SJSA1 (cell line): ENCODE results near the gene CACTIN. TPM values are rescaled to one million over a fixed set of nuclear protein-coding genes. Genes with fewer than 3 reads are reported as not detected.

Experiments used
- DNase-seq, 2 experiments: peaks; one replicate each; pipeline ENCODE4 v3.0.0-alpha.2; 2015 to 2020; ENCODE audit warnings: low spot score in 2 of 2, low read depth in 1 of 2
- H3K27ac ChIP-seq: fragments of 250-450 bp; sonication (Bioruptor Pico); 2 replicates; pipeline ENCODE4 v1.5.1; 2020; ENCODE audit warnings: mild to moderate bottlenecking, moderate library complexity
- H3K27me3 ChIP-seq: fragments of 250-450 bp; sonication (Bioruptor Pico); replicated peaks from 2 replicates; pipeline ENCODE4 v1.5.1; 2020; ENCODE audit warnings: mild to moderate bottlenecking, moderate library complexity
- H3K36me3 ChIP-seq: fragments of 250-450 bp; sonication (Bioruptor Pico); 2 replicates; pipeline ENCODE4 v1.5.1; 2020; ENCODE audit warnings: mild to moderate bottlenecking
- H3K4me1 ChIP-seq: fragments of 250-450 bp; sonication (Bioruptor Pico); replicated peaks from 2 replicates; pipeline ENCODE4 v1.6.1; 2021; ENCODE audit warnings: mild to moderate bottlenecking
- H3K4me3 ChIP-seq: fragments of 250-450 bp; sonication (Bioruptor Pico); 2 replicates; pipeline ENCODE4 v1.5.1; 2020; ENCODE audit warnings: mild to moderate bottlenecking
- H3K9me3 ChIP-seq: fragments of 250-450 bp; sonication (Bioruptor Pico); replicated peaks from 2 replicates; pipeline ENCODE4 v1.5.1; 2020; ENCODE audit warnings: mild to moderate bottlenecking
- total RNA-seq: library from RNA; depleted of rRNA; stranded (reverse); fragments of >200 nt; shearing (Covaris generic); gene quantifications from 2 replicates; pipeline ENCODE4 v1.2.3, GENCODE V29; 2014

Gene CACTIN
- total RNA-seq, 1 experiment from 2014 or later, result 45.2 TPM

DNA sequence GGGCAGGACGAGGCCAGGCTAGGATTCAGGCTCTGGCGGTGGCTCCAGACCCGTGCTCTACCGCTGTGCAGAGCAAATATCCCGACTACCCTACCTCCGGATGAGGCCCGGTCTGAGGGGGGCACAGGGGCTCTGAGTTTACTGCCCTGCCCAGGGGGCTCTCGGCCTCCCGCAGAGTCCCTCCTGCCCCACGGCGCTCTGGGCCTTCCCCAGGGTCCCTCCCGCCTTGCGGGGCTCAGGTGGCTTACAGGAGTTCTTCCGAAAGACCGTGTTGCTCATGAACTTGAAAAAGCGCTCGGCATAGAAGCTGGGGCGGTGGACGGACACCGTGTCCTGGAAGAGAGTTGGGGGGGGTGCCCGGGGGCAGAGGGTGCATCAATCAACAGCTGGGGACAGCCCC, 19.1 kb upstream of the CACTIN start:
- no peak for DNase-seq
- Histone ChIP-seq H3K4me1 (no peaks in the 10 kb centered on the region), H3K27ac (no peak overlapping the region), H3K4me3 (no peak overlapping the region), H3K27me3 (no peaks in the 10 kb centered on the region), H3K9me3 (no peaks in the 10 kb centered on the region), H3K36me3 (peaks cover 18% of the 10 kb centered on the region; the same call in 1 of the 2 replicates)

DNA sequence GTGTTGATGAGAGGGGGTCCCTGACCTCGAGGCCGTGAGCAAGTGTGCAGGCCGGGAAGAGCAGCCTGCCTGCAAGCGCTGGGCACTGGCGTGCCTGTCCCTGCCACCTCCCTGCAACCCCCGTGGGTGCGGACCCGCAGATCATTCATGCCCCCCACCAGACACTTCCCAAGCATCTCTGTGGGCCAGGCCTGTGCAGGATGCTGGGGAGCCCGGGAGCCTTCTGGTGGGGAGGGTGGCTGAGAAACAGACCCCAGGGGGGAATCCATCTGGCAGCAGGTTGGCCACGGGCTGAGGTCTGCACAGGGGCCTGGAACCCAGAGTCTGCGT, 18.4 kb upstream of the CACTIN start:
- no peak overlapping the region for H3K27ac ChIP-seq
- H3K27me3 ChIP-seq, result no peaks in the 10 kb centered on the region
- H3K36me3 ChIP-seq, result peaks cover 12% of the 10 kb centered on the region; the same call in 1 of the 2 replicates
- no peaks in the 10 kb centered on the region for H3K4me1 ChIP-seq
- H3K4me3 ChIP-seq, result no peak overlapping the region
- H3K9me3 ChIP-seq, result no peaks in the 10 kb centered on the region
- DNase-seq, result no peak

DNA sequence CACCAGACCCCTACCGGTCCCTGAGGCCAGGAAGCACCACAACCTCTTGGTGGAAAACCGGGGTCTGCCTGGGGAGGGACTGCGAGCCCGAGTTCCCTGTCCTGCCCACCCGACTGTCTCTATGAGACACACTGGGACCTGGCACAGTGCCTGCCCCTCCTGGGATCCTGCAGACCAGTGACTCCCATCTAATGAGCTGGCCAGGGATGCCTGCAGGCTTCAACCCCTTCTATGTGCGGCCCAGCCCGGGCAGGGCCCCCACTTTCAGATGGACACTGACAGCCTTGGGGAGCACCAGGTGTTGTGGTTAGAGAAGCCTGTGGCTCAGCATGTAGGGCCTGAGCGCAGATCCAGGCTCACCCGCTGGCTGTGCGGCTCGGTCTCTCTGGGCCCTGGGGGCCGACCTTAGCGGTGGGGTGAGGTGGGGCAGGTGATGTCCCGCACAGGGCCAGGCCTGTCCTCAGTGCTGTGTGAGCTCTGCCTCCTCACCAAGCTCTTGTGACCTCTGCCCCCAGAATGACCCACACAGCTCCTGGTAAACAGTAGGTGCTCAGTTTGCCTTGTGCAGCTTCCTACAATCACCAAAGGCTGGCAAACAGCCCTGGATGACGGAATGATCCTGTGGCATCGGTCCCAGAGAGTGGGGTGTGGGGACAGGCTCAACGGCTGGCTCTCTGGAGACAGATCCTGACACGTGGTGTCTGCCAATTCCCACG, 17.9 kb upstream of the CACTIN start:
- Histone ChIP-seq H3K27ac (no peak overlapping the region), H3K9me3 (no peaks in the 10 kb centered on the region), H3K36me3 (peaks cover 17% of the 10 kb centered on the region), H3K4me3 (no peak overlapping the region), H3K27me3 (no peaks in the 10 kb centered on the region), H3K4me1 (no peaks in the 10 kb centered on the region)
- DNase-seq, result no peak

DNA sequence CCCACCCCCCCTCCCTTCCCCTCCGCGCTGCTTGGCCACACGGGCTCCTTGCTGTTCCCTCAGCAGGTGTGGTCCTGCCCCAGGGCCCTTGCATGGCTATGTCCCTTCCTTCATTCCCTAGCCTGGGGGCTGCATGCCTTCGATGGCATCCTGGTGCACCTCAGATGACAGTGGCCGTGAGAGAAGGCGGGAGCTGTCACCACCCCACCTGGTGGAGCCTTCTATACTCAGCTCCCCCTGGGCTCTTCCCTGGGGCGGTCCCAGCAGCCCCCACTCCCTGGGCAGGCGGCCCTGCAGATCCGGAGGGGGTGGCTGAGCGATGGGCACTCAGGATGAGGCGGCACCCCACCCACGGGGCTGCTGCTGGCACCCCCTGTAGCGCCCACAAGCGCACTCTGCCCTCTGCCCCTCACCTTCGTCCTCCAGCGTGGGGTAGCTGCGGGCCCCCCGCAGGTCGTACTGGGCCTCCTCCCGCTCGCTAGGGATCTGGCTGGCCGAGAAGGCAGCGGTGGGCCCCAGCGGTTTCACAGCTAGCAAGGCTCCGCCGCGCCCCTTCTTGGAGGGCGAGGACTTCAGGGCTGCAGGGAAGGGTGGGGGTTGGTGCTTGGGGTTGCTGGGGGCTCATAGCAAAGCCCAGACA, 17.2 kb upstream of the CACTIN start:
- no peak for DNase-seq
- Histone ChIP-seq H3K9me3 (no peaks in the 10 kb centered on the region), H3K36me3 (peaks cover 24% of the 10 kb centered on the region), H3K4me1 (no peaks in the 10 kb centered on the region), H3K27ac (no peak overlapping the region), H3K27me3 (no peaks in the 10 kb centered on the region), H3K4me3 (no peak overlapping the region)

DNA sequence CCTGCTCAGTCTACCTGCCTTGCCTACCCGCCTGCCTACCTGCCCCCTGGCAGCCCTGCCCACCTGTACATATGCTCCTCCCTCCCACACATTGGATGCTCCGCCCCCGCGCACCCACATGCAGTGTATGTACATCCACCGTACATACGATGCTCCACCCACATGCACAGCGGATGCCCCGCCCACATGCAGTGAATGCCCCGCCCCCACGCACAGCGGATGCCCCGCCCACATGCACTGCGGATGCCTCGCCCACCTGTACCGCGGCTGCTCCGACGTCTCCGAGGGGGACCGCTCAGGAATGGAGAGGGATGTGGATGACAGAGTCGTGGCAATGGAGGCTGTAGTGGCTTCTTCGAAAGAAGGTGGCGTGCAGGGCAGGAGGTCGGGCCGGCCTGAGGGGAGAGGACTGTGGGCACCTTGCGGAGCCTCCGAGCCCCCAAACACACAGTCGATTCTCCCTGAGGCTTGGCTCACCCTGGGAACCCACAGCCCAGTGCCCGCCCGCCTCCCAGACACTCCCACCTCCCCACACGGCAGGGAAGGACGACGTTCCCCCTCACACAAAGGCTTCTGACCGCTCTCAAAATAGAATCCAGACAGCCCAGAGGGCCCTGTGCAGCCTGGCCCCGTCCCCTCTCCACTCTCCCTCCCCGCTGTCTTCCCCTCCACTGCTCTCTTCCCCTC, 16.5 kb upstream of the CACTIN start:
- Histone ChIP-seq H3K4me3 (no peak overlapping the region), H3K36me3 (peaks cover 31% of the 10 kb centered on the region), H3K27ac (no peak overlapping the region), H3K4me1 (no peaks in the 10 kb centered on the region), H3K27me3 (no peaks in the 10 kb centered on the region), H3K9me3 (no peaks in the 10 kb centered on the region)
- DNase-seq, result no peak

DNA sequence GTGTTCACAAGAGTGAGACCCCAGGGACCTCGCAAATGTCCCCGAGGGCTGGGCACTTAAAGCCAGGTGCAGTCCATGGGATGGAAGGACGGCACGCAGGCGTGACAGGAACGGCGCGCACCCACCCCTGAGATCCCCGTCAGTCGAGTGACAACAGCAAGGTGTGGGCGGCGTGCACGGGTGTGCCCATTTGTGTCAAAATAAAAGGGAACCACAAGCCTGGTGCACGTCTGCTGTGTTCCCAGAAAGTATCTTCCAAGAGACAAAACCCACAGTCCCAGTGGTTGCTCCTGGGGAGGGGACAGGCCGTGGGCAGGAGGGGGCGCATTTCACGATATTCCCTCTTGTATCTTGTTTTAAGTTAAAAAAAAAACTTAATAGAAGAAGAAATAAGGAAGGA, 15.7 kb upstream of the CACTIN start:
- Histone ChIP-seq H3K9me3 (no peaks in the 10 kb centered on the region), H3K27me3 (no peaks in the 10 kb centered on the region), H3K36me3 (peaks cover 34% of the 10 kb centered on the region), H3K27ac (no peak overlapping the region), H3K4me1 (no peaks in the 10 kb centered on the region), H3K4me3 (no peak overlapping the region)
- DNase-seq, result no peak

DNA sequence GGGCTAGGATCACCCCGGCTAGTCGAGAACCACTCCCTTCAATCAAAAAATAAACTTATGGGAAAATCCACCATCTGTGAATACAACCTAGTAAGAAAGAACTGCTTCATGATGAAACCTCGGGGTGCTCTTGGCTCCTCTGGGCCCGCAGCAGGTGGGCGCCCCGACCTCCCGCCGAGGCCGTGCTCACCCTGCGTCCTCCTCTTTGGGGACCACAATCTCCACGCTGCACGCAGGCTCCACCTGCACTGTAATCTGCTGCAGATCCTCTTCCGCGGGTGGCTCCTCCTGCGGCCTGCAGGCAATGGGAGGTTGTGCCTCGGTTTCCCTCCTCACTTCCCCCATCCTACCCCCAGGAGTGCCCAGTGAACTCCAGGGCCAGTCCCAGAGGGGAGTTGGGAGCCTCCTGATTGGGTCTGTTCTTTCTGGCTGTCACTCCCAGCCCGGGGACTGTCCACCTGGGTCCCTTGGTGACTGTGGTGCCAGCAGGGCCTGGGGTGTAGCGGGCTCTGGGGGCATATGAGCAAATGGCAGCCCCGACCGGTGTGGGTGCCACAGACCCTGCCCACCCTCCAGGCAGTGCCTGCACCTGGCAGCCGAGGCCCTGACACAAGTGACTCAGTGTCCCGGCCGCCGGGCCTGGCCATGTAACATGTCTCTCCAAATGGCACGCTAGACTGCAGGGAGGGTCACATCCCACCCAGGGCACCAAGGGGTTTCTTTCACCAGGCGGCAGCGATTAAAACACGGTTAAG, 15.1 kb upstream of the CACTIN start:
- peaks cover 34% of the 10 kb centered on the region for H3K36me3 ChIP-seq
- no peak overlapping the region for H3K4me3 ChIP-seq
- no peak for DNase-seq
- H3K4me1 ChIP-seq, result no peaks in the 10 kb centered on the region
- no peak overlapping the region for H3K27ac ChIP-seq
- H3K9me3 ChIP-seq, result no peaks in the 10 kb centered on the region
- no peaks in the 10 kb centered on the region for H3K27me3 ChIP-seq

DNA sequence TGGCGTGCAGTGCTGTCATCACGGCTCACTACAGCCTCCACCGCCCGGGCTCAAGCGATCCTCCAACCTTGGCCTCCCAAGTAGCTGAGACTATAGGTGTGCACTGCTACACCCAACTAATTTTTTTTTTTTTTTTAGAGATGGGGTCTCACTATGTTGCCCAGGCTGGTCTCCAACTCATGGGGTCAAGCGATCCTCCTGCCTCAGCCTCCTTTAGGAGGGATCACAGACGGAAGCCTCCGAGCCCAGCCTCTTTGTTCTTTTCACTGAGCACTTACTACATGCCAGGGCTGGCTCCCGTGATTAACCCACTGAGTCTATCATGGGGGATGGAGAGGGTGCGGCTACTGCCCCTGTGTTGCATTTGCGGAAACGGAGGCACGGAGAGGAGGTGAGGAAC, 12.9 kb upstream of the CACTIN start:
- Histone ChIP-seq H3K9me3 (no peaks in the 10 kb centered on the region), H3K27ac (no peak overlapping the region), H3K27me3 (no peaks in the 10 kb centered on the region), H3K4me1 (0 out of 2 replicates have a peak, but pooled peaks cover 3% of the 10 kb centered on the region), H3K4me3 (no peak overlapping the region), H3K36me3 (peaks cover 33% of the 10 kb centered on the region)
- DNase-seq, result no peak

DNA sequence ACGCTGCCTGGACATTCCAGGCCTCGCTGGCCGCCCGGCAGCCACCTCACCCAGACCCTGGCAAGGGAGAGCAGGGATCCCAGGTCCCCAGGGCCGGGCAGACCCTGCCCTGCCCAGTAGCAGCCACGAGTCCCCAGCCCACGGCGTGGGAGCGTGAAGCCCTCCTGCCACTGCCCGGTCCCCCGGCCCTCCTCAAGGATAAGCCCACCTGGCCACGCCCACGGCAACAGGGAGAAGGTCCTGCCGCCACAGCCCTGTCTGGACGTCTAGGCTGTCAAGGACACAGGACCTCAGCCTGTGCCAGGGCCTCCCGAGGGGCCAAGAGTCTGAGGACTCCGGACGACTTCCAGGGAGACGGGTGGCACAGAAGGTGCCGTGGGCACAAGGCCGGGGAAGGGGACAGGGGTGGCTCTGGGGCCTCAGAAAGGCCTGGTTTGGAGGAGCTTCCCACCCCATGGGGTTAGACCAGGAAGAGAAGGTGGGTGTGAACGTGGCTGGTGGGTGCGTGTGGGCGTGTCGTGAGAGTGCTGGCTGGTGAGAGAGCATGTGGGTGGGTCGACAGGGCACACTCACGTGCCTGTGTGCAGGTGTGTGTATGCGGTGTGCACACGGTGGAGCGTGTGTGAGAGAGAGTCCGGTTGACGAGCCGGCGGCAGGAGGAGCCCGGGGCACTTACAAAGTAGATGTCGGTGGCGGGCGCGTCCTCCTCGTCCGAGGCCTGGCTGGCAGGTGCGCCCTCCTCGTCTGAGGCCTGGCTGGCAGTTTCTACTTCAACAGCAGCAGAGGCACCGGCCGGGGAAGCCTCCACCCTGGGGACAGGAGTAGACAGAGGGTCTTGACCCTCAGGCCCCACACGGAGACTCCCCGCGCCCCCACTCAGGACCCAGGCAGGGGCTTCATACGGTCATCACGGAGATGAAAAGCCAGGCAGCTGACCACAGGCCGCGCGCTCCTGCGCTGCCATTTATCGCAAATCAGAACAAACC, 11.9 kb upstream of the CACTIN start:
- H3K36me3 ChIP-seq, result peaks cover 33% of the 10 kb centered on the region
- no peak overlapping the region for H3K27ac ChIP-seq
- H3K27me3 ChIP-seq, result no peaks in the 10 kb centered on the region
- no peak overlapping the region for H3K4me3 ChIP-seq
- no peaks in the 10 kb centered on the region for H3K9me3 ChIP-seq
- no peak for DNase-seq
- H3K4me1 ChIP-seq, result 0 out of 2 replicates have a peak, but pooled peaks cover 3% of the 10 kb centered on the region

DNA sequence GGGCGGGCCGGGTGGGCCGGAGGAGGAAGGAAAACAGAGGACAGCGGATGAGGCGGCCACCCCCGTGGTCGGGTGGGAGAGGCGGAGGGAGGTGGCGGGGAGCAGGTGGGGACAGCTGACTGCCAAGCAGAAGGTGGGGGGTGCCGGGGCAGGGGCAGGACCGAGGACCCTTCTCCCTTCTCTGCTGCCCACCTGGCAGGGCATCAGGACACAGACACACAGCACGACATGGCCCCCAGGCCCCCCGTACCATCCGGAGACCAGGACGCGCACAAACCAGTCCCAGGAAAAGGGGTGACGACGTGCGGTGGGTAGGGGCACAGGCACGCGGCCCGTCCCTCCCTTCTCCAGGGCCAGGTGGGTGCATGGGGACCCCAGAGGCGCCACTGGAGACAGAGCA, 11.0 kb upstream of the CACTIN start:
- Histone ChIP-seq H3K27me3 (no peaks in the 10 kb centered on the region), H3K27ac (no peak overlapping the region), H3K4me3 (no peak overlapping the region), H3K9me3 (no peaks in the 10 kb centered on the region), H3K36me3 (peaks cover 30% of the 10 kb centered on the region), H3K4me1 (0 out of 2 replicates have a peak, but pooled peaks cover 3% of the 10 kb centered on the region)
- DNase-seq, result no peak

DNA sequence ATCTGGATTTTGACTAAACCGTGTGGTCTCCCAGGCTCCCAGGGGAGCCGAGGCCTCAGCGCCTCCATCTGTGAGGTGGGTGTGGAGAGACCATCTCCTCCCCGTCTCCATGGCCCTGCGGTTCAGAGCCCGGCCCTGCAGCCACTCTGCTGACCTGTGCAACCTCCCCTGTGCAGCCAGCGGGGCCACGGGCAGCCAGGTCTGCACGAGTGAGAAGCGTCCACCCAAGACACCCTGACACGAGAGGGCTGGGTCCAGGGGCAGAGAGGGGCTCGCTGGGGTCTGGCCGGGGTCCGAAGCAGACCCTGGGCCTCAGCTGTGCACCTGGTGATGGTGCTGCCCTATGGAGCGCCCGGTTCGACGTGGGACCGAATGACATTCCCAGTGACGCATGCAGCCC, 10.4 kb upstream of the CACTIN start:
- 0 out of 2 replicates have a peak, but pooled peaks cover 3% of the 10 kb centered on the region for H3K4me1 ChIP-seq
- H3K4me3 ChIP-seq, result no peak overlapping the region
- no peak overlapping the region for H3K27ac ChIP-seq
- no peaks in the 10 kb centered on the region for H3K27me3 ChIP-seq
- DNase-seq, result no peak
- no peaks in the 10 kb centered on the region for H3K9me3 ChIP-seq
- H3K36me3 ChIP-seq, result peaks cover 33% of the 10 kb centered on the region

DNA sequence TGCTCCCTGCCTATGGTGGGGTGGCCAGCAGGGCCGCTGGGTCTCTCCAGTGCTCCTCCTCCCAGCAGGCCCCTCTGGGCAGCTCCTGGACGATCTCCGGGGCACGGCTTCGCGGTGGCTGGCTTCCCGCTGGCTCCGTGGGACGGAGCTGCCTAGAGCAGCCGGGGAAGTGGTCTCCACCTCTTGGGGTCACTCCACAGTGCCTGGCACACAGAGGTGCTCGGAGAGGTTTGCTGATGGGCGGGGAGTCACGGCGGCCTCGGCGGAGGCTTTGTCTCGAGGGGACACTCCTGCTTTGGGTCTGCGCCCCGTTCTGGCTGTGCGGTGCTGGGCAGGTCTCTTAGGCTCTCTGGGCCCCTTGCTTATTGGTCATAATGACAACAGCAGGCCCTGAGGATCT, 9.9 kb upstream of the CACTIN start:
- H3K9me3 ChIP-seq, result no peaks in the 10 kb centered on the region
- no peak for DNase-seq
- H3K36me3 ChIP-seq, result peaks cover 37% of the 10 kb centered on the region
- 0 out of 2 replicates have a peak, but pooled peaks cover 3% of the 10 kb centered on the region for H3K4me1 ChIP-seq
- no peak overlapping the region for H3K4me3 ChIP-seq
- H3K27ac ChIP-seq, result no peak overlapping the region
- H3K27me3 ChIP-seq, result no peaks in the 10 kb centered on the region
